GM19043 (cell line): Measurements from ENCODE around the gene NF2.

Experiments used
- ATAC-seq: cut with Tn5 transposase; IDR thresholded peaks from one replicate; pipeline ENCODE4 v1.9.1; 2021; ENCODE audit warnings: low read depth; ENCODE audit not compliant: unreplicated experiment

The NF2 gene

GRCh38 chr22:29717789-29718188 is 114.4 kb downstream of the NF2 start:
- no peak for ATAC-seq

DNA sequence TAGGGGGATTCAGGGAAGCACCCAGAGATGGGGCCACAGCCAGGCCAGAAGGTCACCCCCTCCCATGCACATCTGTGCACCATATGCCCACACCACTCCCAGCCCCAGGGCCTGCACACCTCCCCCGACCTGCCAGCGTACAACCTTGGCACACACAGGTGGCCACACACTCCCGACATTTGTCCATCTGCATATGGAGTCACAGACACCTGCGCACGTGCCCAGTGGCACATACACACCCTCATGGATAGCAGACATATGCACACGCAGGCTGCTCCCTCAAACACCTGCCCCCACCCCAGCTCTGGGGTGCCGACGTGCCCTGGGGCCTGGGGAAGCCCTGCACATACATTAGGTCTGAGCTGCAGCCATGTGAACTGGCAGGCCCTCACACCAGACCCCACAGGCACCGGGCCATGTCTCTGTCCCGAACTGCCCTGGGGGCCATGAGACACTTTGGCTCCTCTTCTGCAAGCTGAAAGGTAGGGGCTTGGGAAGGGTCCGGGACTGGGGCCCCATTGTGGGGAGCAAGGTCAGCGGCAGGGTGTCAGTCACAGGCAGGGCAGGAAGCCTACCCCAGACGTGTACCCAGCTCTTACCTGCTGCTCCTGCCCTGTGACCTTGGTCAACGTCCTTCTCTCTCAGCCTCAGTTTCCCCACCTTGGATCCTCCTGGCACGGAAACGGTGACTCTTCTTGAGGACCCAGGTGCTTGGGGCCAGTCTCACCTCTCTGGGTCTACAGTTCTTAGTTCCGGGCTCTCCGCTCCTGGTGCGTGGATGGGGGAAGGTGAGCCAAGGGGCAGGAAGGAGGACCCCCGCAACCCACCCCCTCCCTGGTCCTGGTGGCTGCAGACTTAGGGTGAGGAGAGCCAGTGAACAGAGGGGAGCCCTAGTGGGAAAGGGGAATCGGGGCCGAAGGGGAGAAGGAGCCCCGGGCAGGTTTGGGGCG is 115.8 kb downstream of the NF2 start:
- no peak for ATAC-seq

GRCh38 chr22:29719899-29720645 is 116.6 kb downstream of the NF2 start, which contains the start of gene CABP7:
Gene CABP7, plus strand, starts transcription at chr22:29720003. Its CDS starts 422 bp downstream, at chr22:29720425.
- ATAC-seq: no peak

DNA sequence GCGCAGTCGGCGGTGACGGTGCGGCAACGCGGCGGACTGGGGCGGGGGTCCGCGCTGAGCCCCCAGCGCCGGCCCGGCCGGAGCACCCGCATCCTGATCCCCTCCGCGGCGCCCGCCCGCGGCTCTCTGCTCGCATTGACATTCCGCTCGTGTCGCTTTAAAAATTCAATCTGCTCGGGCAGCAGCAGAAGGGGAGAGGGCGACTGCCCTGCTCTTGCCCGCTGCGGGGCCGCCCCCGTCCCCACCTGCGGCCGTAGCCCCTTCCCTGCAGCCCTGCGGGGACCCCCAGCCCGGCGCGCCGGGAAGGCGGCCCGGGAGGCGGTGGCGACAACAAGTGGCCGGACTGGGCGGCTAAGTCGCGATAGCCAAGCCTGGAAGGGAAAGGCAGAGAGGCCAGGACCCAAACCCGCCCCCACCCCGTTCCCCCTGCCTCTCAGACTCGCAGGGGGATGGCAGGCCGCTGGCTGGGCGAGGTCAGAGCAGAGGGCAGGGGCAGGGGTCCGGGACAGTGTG is 117.4 kb downstream of the NF2 start:
- no peak for ATAC-seq

GRCh38 chr22:29722151-29722550 is 118.7 kb downstream of the NF2 start:
- ATAC-seq: no peak

GRCh38 chr22:29722587-29722986 is 119.2 kb downstream of the NF2 start:
- ATAC-seq: no peak

DNA sequence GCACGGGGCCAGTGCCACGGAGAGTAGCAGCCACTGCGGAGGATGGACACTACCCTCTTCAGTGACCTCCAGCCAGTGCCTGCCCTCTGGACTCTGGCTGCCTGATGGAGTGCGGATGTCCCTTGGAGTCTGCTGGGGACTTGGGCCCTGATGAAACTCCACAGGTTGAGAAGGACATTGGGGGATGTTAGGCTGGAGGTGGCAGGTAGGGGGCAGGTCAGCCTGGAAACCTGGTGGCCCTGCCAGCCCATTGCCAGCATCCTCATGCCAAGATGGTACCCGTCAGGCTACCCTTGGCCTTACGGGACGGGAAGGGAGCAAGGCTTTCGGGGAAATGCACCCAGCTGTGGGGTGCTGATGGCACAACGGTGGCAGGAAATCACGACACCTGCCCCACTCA is 120.3 kb downstream of the NF2 start:
- no peak for ATAC-seq

DNA sequence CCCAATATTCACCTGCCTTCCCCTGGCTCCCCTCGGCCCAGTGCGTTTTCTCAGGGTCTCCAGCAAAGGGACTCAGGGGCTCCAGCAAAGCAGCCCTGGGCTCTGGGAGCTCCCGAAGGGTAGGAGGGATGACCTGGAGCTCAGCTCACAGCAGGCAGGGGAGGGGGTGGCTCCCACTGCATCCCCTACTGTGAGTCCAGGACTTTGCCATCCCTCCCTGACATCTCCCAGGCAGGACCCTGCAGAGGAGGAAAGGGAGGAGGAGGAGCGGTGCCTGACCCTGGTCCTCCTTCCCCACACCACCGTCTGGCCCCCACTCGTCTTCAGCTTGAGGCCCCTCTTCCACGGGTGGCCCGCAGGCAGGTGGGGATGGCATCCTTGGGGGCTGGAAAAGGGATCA is 121.4 kb downstream of the NF2 start:
- ATAC-seq: no peak

GRCh38 chr22:29726106-29726505 is 122.7 kb downstream of the NF2 start:
- no peak for ATAC-seq

DNA sequence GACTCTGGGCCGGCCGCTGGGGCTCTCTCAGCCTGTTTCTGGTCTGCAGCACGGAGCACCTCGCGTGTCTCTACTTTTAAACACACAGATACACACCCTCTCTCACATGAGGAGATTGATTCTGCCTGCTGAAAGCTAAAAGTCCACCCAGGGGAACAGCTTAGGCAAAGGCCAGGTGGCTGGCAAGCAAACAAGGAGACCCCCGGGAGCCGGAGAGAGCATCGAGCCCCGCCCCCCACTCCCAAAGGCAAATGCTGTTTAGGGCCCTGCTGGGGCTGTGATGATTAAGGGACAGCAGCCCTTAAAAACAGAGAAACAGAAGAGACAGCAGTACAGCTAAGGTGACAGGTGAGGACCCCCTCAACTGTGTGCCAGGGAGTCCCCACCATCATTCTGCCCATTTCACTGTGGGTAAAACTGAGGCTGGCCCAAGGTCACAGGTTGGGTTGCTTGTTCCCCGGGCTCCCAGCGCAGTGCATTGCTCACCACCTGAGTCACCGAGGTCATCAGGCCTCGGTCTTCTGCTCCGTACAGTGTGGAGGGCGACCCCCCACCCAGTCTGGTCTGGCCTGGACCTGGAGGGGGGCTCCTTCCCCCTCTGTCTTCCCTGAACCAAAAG is 123.2 kb downstream of the NF2 start:
- ATAC-seq: no peak

GRCh38 chr22:29727131-29727523 is 123.7 kb downstream of the NF2 start:
- no peak for ATAC-seq

- no peak for ATAC-seq
Measured at GRCh38 chr22:29729161-29729560, 125.7 kb downstream of the NF2 start.

DNA sequence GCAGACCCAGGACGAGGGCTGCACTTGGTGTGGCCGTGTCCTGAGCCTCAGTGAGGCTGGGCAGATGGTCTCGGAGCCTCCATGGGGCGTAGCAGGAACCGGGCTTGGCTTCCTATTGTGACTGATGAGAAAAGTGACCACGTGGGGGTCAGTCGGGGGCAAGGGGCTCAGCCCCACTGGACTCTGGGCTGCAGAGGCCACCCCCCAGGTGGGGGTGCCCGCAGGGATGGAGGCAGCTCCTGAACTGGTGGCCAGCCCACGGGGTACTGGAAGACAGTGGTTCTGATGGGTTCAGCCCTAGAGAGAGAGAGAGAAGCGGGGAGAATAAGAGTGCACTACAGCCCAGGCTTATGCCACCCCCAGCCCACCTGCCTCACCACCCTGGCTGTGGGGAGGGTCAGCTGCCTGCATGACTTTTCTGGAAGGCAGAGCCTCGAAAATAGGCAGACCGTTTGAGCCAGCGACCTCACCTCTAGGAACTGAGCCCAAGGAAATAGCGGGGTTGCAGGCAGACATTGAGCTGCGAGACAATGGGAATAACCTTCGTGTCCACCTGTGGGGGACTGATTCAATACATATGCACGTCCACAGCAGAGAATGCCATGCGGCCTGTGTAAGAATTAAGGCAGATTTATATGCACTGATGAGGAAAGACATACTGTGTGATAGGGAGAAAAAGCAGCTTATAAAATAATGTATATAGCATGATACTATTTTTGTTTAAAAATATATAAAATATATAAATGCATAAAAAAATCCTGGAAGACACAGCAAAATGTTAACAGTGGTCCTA is 127.8 kb downstream of the NF2 start:
- no peak for ATAC-seq

GRCh38 chr22:29732883-29733282 is 129.4 kb downstream of the NF2 start:
- ATAC-seq: no peak

- ATAC-seq: no peak
Measured at GRCh38 chr22:29733362-29734201, 130.1 kb downstream of the NF2 start.

DNA sequence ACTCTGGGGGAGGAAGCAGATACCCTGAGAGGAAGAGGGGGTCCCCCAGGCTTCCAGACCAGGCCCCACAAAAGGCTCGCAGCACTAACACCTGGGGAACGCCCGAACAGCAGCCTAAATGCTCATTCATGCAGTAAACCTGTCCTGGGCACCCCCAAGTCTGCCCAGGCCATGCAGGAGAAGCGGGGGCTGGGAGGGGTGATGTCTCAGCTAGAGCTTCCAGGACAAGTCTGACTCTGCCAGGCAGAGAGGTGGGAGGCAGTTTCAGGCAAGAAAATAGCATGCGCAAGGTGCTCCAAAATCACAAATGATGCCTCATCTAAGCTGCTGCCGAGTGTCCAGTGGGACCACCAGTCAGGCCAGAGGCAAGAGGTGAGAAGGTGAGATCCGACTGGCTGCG is 131.0 kb downstream of the NF2 start:
- no peak for ATAC-seq

DNA sequence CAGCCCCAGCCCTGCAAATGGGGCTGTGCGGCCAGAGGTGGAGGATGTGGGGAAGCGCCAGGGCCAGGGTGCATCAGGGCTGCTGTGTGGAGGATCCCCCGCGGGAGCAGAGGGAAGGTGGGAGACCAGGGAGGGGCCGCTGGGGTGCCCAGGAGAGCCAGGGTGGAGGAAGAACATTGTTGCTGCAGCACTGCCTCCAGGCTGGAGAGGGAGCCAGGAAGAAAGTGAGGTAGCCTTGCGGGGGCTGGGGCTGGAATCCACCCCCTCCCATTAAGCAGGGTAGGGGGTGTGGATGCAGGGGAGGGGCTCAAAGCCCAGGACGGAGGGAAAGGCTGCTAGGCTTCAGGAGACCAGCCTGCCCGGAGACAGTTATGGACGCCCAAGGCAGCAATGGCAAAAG is 131.4 kb downstream of the NF2 start:
- ATAC-seq: no peak

DNA sequence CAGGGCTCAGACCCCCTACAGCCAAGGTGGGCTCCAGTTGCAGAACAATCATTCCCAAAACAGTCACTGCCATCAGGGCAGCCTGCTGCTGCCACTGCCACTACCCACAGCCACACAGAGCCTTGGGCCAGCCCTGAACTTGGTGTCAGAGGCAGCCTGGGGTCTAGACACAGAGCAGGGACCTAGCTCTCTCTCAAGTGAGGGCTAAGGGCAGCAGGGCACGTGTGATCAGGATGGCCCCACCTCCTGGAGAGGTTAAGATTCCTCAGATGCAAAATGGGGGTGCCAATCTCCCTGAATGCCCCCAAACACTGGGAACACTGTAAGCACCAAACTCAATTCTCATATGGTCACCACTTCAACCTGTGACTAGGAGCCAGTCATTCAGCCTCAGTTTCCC is 132.0 kb downstream of the NF2 start:
- no peak for ATAC-seq
